Fibroblast of mammary gland (primary cell): ENCODE measurements around the gene C19orf12.

Source experiments
- DNase-seq: peaks from one replicate; pipeline ENCODE4 v3.0.0-alpha.2; 2010; ENCODE audit warnings: low read depth
- H3K4me3 ChIP-seq: 2 replicates; pipeline ENCODE4 v1.5.1; 2011; ENCODE audit warnings: low read depth, mild to moderate bottlenecking, low read length, moderate library complexity; ENCODE audit not compliant: control insufficient read depth
- CTCF ChIP-seq: conservative IDR thresholded peaks from 2 replicates; pipeline ENCODE4 v1.5.1; 2011; ENCODE audit warnings: low read depth, low read length, inconsistent platforms; ENCODE audit not compliant: control insufficient read depth, insufficient read depth

C19orf12 gene

GRCh38 chr19:29758863-29759262 is 43.8 kb upstream of the C19orf12 start:
- no peak overlapping the region for H3K4me3 ChIP-seq
- no peak for DNase-seq
- no peak for TF ChIP-seq CTCF

- no peak for DNase-seq
- H3K4me3 ChIP-seq = no peak overlapping the region
- TF ChIP-seq CTCF = no peak
Observed at GRCh38 chr19:29757551-29757950, 42.5 kb upstream of the C19orf12 start.

- no peak for DNase-seq
- no peak for TF ChIP-seq CTCF
- H3K4me3 ChIP-seq = no peak overlapping the region
Observed at GRCh38 chr19:29753934-29754305, 38.9 kb upstream of the C19orf12 start.

GRCh38 chr19:29753190-29753933 is 38.3 kb upstream of the C19orf12 start:
- DNase-seq = no peak
- no peak overlapping the region for H3K4me3 ChIP-seq
- TF ChIP-seq CTCF = no peak

- no peak for DNase-seq
- no peak for TF ChIP-seq CTCF
- H3K4me3 ChIP-seq = no peak overlapping the region
Observed at GRCh38 chr19:29752450-29753025, 37.5 kb upstream of the C19orf12 start.

- no peak overlapping the region for H3K4me3 ChIP-seq
- no peak for TF ChIP-seq CTCF
- DNase-seq = no peak
Observed at GRCh38 chr19:29751932-29752331, 36.9 kb upstream of the C19orf12 start.
